ENCODE results near the gene PDS5A.
"Not testable (repeated sequence)": the region's sequence is repeated elsewhere in the genome, so short reads cannot be mapped to it uniquely, and the experiment has no call there.

The PDS5A gene

DNA sequence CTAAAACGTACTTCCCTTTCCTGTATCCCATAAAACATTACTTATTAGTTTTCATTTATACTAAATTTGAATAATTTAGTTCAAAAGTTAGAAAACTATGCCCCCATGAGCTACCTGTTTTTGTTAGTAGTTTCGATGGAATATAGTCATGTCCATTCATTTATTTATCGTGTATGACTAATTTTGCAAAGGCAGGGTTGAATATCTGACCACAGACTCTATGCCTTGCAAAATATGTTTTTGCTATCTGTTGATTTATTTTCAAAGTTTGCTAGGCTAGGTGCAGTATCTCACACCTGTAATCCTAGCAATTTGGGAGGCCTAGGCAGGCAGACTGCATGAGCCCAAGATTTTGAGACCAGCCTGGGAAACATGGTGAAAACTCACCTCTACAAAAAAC is 78.4 kb downstream of the PDS5A start:
- DNase-seq (ENCODE audit: low read depth in 2 of 2): no peak

- DNase-seq (ENCODE audit: low read depth in 2 of 2): no peak
These were observed 79.7 kb downstream of the PDS5A start for GRCh38 chr4:39898015-39898414.

DNA sequence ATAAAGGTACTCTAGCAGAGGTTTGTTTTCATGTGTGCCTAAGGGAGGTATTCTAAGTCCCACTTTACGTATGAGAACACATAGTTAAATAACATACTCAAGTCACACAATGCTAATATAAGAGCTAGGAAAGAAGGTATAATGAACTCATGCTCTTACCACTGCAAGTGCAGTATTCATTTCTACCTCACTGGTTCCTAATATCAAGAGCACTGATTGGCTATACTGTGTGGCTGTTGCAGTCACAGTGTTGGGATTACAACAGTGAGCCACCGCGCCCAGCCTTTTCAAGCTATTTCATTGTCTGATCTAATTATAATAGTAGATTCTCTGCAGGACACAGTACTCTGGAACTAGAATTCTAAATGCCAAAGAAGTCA is 84.0 kb downstream of the PDS5A start:
- DNase-seq (ENCODE audit: low read depth in 2 of 2): no peak

DNA sequence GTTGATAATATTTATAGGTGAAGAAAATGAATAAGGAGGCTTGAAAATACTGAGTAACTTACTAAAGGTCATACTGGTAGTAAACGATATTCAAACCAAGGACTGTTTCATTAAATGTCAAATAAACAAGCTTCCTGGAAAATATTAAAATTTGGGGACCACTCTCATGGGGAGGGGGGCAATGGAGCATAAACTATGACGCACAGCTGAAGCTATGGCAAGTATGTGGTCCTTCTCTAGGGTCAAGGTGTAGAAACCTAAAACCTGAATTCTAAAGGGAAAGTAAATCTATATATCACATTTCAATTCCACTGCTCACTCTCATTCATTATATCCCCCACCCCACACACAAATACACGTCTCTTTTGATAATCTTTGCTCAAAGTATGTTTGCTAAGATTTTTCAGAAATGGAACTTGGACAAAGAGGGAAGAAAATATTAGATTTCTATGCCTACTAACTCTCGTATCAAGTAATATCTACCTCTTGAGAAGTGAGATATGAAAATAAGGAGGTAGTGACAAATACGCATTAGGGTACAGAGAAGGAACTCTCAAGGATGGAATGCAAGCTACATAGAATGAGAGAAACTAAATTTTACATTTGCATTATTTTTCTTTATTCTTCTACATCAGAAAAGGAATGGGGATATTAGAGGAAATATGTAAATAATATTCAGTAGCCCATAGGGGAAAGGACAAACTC is 84.6 kb downstream of the PDS5A start:
- DNase-seq (ENCODE audit: low read depth in 2 of 2): no peak

- no peak for DNase-seq (ENCODE audit: low read depth in 2 of 2)
These were observed 88.5 kb downstream of the PDS5A start for GRCh38 chr4:39889226-39889625.

DNA sequence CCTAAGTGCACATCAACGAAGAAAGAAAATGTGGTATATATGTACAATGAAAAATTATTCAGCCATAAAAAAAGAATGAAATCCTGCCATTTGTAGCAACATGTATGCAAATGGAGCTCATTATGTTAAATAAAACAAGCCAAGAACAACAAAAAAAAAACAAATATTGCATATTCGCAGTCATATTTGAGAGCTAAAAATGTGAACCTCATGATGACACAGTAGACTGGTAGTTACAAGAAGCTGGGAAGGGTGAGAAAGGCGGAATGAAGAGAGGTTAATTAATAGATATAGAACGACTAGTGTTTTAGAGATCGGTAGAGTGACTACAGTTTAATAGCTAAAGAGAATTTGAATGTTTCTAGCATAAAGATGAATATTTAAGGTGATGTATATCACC is 89.2 kb downstream of the PDS5A start:
- no peak for DNase-seq (ENCODE audit: low read depth in 2 of 2)

- no peak for DNase-seq (ENCODE audit: low read depth in 2 of 2)
These were observed 94.1 kb downstream of the PDS5A start for GRCh38 chr4:39883646-39884045.

- no peak for DNase-seq (ENCODE audit: low read depth in 2 of 2)
These were observed 95.9 kb downstream of the PDS5A start for GRCh38 chr4:39881789-39882188.

- no peak for DNase-seq (ENCODE audit: low read depth in 2 of 2)
These were observed 99.7 kb downstream of the PDS5A start for GRCh38 chr4:39877971-39878370.

- no peak for DNase-seq (ENCODE audit: low read depth in 2 of 2)
These were observed 103.9 kb downstream of the PDS5A start for GRCh38 chr4:39873823-39874222.

- no peak for DNase-seq (ENCODE audit: low read depth in 2 of 2)
These were observed 112.4 kb downstream of the PDS5A start for GRCh38 chr4:39865280-39865679.

- DNase-seq (ENCODE audit: low read depth in 2 of 2): no peak
These were observed 113.3 kb downstream of the PDS5A start for GRCh38 chr4:39864391-39864790.

DNA sequence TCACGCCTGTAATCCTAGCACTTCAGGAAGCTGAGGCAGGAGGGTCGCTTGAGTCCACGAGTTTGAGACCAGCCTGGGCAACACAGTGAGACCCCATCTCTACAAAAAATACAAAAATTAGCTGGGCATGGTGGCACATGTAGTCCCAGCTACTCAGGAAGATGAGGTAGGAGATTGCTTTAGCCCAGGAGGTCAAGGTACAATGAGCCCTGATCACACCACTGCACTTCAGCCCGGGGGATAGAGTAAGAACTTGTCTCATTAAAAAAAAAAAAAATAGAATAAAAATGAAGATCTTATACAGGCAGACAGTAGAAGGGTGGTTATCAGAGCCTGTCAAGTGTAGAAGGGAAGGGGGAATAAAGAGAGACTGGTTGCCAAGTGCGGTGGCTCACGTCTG is 116.9 kb downstream of the PDS5A start:
- DNase-seq (ENCODE audit: low read depth in 2 of 2): no peak

- no peak for DNase-seq (ENCODE audit: low read depth in 2 of 2)
These were observed 121.7 kb downstream of the PDS5A start for GRCh38 chr4:39855909-39856512.

- DNase-seq (ENCODE audit: low read depth in 2 of 2): no peak
These were observed 125.1 kb downstream of the PDS5A start for GRCh38 chr4:39852636-39853035.

DNA sequence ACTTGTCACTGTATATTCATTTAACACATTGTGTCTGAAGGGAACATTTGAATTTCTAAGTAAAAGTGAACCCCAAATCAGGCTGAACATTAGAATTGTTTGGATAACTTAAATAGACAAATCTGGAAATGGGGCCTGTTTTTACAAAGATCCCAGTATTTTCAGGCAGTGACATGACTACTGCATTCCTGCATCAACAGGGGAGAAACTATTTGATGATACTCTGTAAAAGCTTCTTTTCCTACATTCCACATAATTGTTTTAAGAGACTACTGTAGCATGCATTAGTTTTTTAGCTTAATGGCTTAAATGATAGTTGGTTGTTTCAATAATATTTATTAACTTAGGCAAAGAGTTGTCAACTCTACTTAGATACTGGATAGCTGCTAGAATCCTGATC is 127.0 kb downstream of the PDS5A start:
- DNase-seq (ENCODE audit: low read depth in 2 of 2): no peak

GRCh38 chr4:39846705-39847104 is 131.0 kb downstream of the PDS5A start:
- DNase-seq (ENCODE audit: low read depth in 2 of 2): no peak

DNA sequence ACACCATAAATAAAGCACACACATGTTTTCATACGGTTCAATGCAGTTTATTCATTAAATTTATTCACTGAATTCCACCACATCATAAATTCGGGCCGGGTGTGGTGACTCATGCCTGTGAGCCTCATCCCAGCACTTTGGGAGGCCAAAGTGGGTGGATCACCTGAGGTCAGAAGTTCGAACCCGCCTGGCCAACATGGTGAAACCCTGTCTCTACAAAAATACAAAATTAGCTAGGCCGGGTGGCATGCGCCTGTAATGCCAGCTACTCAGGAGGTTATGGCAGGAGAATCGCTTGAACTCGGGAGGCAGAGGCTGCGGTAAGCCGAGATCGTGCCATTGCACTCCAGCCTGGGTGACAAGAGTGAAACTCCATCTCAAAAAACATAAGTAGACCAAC is 131.6 kb downstream of the PDS5A start:
- no peak for DNase-seq (ENCODE audit: low read depth in 2 of 2)

- DNase-seq (ENCODE audit: low read depth in 2 of 2): no peak
These were observed 135.8 kb downstream of the PDS5A start for GRCh38 chr4:39841894-39842293.

DNA sequence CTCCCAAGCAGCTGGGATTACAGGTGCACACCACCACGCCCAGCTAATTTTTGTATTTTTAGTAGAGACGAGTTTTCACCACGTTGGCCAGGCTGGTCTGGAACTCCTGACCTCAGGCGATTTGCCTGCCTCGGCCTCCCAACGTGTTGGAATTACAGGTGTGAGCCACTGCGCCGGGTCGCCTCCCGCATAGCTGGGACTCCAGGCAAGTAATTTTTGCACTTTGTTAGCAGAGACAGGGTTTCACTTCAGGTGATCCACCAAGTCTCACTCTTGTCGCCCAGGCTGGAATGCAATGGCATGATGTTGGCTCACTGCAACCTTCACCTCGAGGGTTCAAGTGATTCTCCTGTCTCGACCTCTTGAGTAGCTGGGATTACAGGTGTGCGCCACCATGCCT is 137.2 kb downstream of the PDS5A start:
- DNase-seq (ENCODE audit: low read depth in 2 of 2): not testable (repeated sequence)

DNA sequence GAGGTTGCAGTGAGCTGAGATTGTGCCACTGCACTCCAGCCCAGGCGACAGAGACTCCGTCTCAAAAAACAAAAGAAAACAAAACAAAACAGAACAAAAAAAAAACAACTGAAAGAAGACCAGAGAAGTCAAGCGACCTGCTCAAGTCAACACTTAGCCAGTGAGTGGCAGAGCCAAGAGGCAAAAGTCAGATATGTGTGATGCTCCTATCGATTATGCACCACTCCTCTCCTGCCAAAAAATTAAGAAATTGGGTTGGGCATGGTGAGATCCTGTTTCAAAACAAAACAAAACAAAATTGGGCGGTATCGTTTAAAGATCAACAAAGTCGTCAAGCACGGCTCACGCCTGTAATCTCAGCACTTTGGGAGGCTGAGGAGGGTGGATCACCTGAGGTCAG is 137.7 kb downstream of the PDS5A start:
- DNase-seq (ENCODE audit: low read depth in 2 of 2): no peak

GRCh38 chr4:39838431-39838830 is 139.3 kb downstream of the PDS5A start:
- DNase-seq (ENCODE audit: low read depth in 2 of 2): not testable (repeated sequence)

GRCh38 chr4:39834269-39834668 is 143.4 kb downstream of the PDS5A start:
- DNase-seq (ENCODE audit: low read depth in 2 of 2): no peak

DNA sequence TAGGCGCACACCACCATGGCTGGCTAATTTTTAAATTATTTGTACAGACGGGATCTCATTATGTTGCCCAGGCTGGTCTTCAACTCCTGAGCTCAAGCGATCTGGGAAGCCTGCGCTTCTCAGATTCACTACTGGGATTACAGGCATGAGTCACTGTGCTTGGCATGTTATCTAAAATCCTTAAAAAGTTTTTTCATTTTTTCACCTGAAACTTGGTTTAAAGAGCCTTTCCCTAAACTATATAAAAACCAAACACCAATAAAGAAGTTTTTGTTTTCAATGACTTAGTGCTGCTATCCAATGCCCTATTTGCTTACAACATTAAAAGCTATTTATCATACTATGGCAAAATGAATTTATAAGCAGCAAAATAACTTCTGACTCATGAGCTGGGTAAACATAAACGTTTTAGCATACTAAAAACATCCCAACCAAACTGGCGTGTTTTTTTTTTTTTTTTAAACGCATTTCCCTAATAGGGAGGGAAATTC is 151.9 kb downstream of the PDS5A start:
- no peak for DNase-seq (ENCODE audit: low read depth in 2 of 2)

Data from stimulated activated CD4-positive, alpha-beta T cell treated with anti-CD3 and anti-CD28 coated beads, Interleukin-4, amount 100 ng/mL, for 48 hours (primary cell).